ENCODE measurements around the gene ATP1A4. TPM values are rescaled to one million over a fixed set of nuclear protein-coding genes. Genes with fewer than 3 reads are reported as not detected.

The ATP1A4 gene
- total and polyA plus RNA-seq, 2 of the 8 experiments (the other 6 are each of a cell fraction or from before 2014, with no cell fraction given): 0.48 to 0.61 TPM

DNA sequence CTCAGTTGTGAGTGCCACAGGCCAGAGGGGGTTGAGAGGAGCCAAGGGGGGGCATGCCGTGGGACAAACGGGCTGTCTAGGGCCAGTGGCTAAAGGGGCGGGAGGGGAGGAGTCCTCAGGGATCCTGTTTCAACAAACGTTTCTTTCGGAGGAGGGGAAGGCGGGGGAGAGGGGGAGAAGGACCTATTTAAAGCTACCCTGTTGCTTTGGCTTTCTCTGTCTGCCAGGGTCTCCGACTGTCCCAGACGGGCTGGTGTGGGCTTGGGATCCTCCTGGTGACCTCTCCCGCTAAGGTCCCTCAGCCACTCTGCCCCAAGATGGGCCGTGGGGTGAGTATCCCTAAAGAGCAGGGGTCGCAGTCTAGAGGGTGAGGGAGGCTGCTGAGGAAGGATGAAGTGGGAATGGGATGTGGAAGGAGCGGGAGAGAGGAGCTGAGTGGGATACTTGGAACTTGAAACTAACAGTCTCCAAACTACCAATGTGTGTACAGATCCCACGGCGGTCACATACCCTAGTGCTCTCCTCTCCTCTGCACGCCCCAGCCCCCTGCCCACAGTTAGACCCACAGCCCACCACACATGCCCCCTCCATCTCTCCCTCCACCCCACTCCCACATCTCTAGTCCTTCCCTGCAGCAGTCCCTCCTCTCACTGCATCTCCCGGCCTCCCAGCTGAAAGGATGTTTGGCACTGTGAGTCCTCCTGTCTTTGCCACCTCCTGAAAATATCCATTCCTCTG, 35.7 kb upstream of the ATP1A4 start, which contains the start of gene ATP1A2:
Gene ATP1A2 (plus strand): TSS at position 215 of the 738 bp plus-strand sequence. CDS start 103 bp downstream, at position 318.
- no peak within 1 kb of the TSS for H4K8ac ChIP-seq (ENCODE audit: extremely low read depth, insufficient read depth, low read length)
- no peaks in the 10 kb centered on the region for H3K9me3 ChIP-seq (ENCODE audit: insufficient read depth in 2 of 2, low read depth in 1 of 2, low read length in 1 of 2)
- H3K79me2 ChIP-seq (ENCODE audit: control insufficient read depth in 1 of 2, insufficient read depth in 2 of 2, low read length in 2 of 2): peaks cover 0 to 8% of the 10 kb centered on the region in 2 experiments; a peak in 1 of 4 replicates
- H3K23me2 ChIP-seq (ENCODE audit: low read depth, low read length): peaks cover 8% of the 10 kb centered on the region; the same call in 1 of the 2 replicates
- H3K4me2 ChIP-seq (ENCODE audit: insufficient read depth in 1 of 2, low read depth in 2 of 2, low read length in 2 of 2): peak within 1 kb of the TSS; percentile 70 to 89
- peak within 1 kb of the TSS; percentile 30 for H2BK120ac ChIP-seq (replicated peaks; ENCODE audit: low read depth, low read length)
- H4K20me1 ChIP-seq (replicated peaks in 1 of 2; ENCODE audit: control insufficient read depth in 1 of 2, insufficient read depth in 2 of 2, low read length in 2 of 2): no peaks in the 10 kb centered on the region
- H3K79me1 ChIP-seq (ENCODE audit: low read depth, low read length): no peaks in the 10 kb centered on the region
- ChIA-PET POLR2A (ENCODE audit: partially characterized antibody) (interaction anchor here (0.6 to 3.8 kb wide), 19 partner anchors 9 to 169 kb away, joined by 3 to 31 read pairs (median 4); partner anchors contain the start of gene PEX19), CTCF (ENCODE audit: partially characterized antibody) (interaction anchor here (1.2 to 18.1 kb wide), 9 partner anchors 10 to 136 kb away, joined by 3 to 256 read pairs (median 12); no protein-coding TSS in a partner anchor)
- H3K36me3 ChIP-seq (ENCODE audit: control insufficient read depth in 2 of 4, insufficient read depth in 4 of 4, low read length in 3 of 4): peaks cover 0 to 3% (median 0%) of the 10 kb centered on the region in 4 experiments; a peak in 1 of 8 replicates
- no peak within 1 kb of the TSS for H3K14ac ChIP-seq (ENCODE audit: insufficient read length)
- no peaks in the 10 kb centered on the region; a peak in 1 of 7 replicates for H3K27me3 ChIP-seq (replicated peaks in 1 of 4; ENCODE audit: control insufficient read depth in 3 of 4, extremely low read depth in 1 of 4, insufficient read depth in 3 of 4, low read length in 3 of 4)
- H3K9ac ChIP-seq (replicated peaks in 1 of 4; ENCODE audit: extremely low read depth in 1 of 4, low read depth in 3 of 4, low read length in 3 of 4): peak within 1 kb of the TSS in 1 of 4 experiments; percentile 42; a peak in 3 of 7 replicates
- no peak within 1 kb of the TSS for H2AFZ ChIP-seq (ENCODE audit: low read length)
- H3K4me3 ChIP-seq (ENCODE audit: extremely low read depth in 1 of 4, insufficient read depth in 2 of 4, low read depth in 3 of 4, low read length in 4 of 4): peak within 1 kb of the TSS; percentile 18 to 59 (median 32); a peak in 7 of 8 replicates
- H3K4ac ChIP-seq (replicated peaks; ENCODE audit: insufficient read length, low read depth, low read length): peak within 1 kb of the TSS; percentile 15
- H3K27ac ChIP-seq (ENCODE audit: low read depth, low read length): no peak within 1 kb of the TSS
- WGBS, 2 experiments (ENCODE audit: extremely low coverage in 1 of 2, insufficient coverage in 1 of 2, insufficient read length in 1 of 2, insufficient replicate concordance in 2 of 2, low coverage in 1 of 2, low lambda C conversion rate in 2 of 2, missing lambda C conversion rate in 1 of 2): 25% methylated on average over 13 of the region's 16 CpGs; no CpG with 5 or more reads in 1 of the 2 experiments
- peak within 1 kb of the TSS; percentile 76; the same call in 1 of the 2 replicates for H2BK5ac ChIP-seq (ENCODE audit: low read depth, low read length)
- peak within 1 kb of the TSS; percentile 67; the same call in 1 of the 2 replicates for H2BK20ac ChIP-seq (ENCODE audit: low read length)
- H3K4me1 ChIP-seq (replicated peaks in 1 of 4; ENCODE audit: control insufficient read depth in 3 of 4, insufficient read depth in 4 of 4, low read length in 3 of 4): peaks cover 15 to 45% (median 34%) of the 10 kb centered on the region in 4 experiments
- peak within 1 kb of the TSS; percentile 23 for H4K5ac ChIP-seq (ENCODE audit: insufficient read length, low read depth, low read length)
- no peak within 1 kb of the TSS for H2BK15ac ChIP-seq (ENCODE audit: low read length)
- peak within 1 kb of the TSS; percentile 61; the same call in 1 of the 2 replicates for H2AK5ac ChIP-seq (ENCODE audit: low read depth, low read length)
- H4K91ac ChIP-seq (replicated peaks; ENCODE audit: insufficient read length, low read length): peak within 1 kb of the TSS; percentile 1
- H3K56ac ChIP-seq (replicated peaks; ENCODE audit: insufficient read length, low read depth, low read length): peak within 1 kb of the TSS; percentile 34
- no peak within 1 kb of the TSS for H3K23ac ChIP-seq (ENCODE audit: insufficient read length)
- peak in 1 of 2 experiments; percentile 69 for DNase-seq (ENCODE audit: low read depth in 1 of 2, low spot score in 2 of 2)
- H3K18ac ChIP-seq (ENCODE audit: extremely low read depth, low read length): peak within 1 kb of the TSS; percentile 89
- FAIRE-seq: peak; percentile 60
- peak within 1 kb of the TSS; percentile 93; the same call in 1 of the 2 replicates for H2BK12ac ChIP-seq (ENCODE audit: low read depth, low read length)
- no peak for TF ChIP-seq TCF12 (IDR thresholded peaks at IDR 0.05; ENCODE audit: low read depth, low read length)
- peak; percentile 73 for TF ChIP-seq TBP (IDR thresholded peaks at IDR 0.05; ENCODE audit: low read depth, low read length)
- no peak for TF ChIP-seq SP4 (IDR thresholded peaks at IDR 0.05; ENCODE audit: low read length)
- TF ChIP-seq POLR2A (IDR thresholded peaks at IDR 0.05; ENCODE audit: control extremely low read depth in 1 of 2, low read depth in 2 of 2, low read length in 2 of 2): peak in 1 of 2 experiments; percentile 52; a peak in 1 of 3 replicates
- TF ChIP-seq EGR1 (IDR thresholded peaks at IDR 0.05; ENCODE audit: borderline replicate concordance, low read depth, low read length): no peak
- no peak for TF ChIP-seq POLR2AphosphoS5 (IDR thresholded peaks at IDR 0.05; ENCODE audit: low read depth, low read length)
- TF ChIP-seq PHF8 (conservative IDR thresholded peaks at IDR 0.05; ENCODE audit: low read depth, low read length): no peak
- no peak for TF ChIP-seq TEAD4 (IDR thresholded peaks at IDR 0.05; ENCODE audit: low read depth, low read length)
- no peak for TF ChIP-seq CHD2 (IDR thresholded peaks at IDR 0.05; ENCODE audit: low read length)
- no peak for TF ChIP-seq HDAC2 (IDR thresholded peaks at IDR 0.05; ENCODE audit: borderline replicate concordance in 1 of 2, low read depth in 2 of 2, low read length in 2 of 2)
- peak; percentile 50; the same call in 1 of the 2 replicates for TF ChIP-seq TAF1 (IDR thresholded peaks at IDR 0.05; ENCODE audit: low read depth, low read length)
- TF ChIP-seq SP1 (IDR thresholded peaks at IDR 0.05; ENCODE audit: low read depth, low read length): no peak
- TF ChIP-seq KDM1A (IDR thresholded peaks at IDR 0.05; ENCODE audit: borderline replicate concordance, low read length): no peak
